Measurements from ENCODE around the gene HBD.

HBD gene

DNA sequence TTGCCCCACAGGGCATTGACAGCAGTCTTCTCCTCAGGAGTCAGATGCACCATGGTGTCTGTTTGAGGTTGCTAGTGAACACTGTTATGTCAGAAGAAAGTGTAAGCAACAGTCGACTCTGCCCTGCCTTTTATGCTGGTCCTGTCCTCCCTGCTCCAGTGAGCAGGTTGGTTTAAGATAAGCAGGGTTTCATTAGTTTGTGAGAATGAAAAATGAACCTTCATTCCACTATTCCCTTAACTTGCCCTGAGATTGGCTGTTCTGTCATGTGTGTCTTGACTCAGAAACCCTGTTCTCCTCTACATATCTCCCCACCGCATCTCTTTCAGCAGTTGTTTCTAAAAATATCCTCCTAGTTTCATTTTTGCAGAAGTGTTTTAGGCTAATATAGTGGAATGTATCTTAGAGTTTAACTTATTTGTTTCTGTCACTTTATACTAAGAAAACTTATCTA is at the start of gene HBD:
Gene HBD, minus strand, starts transcription at position 103 of the 454 bp plus-strand sequence. Its CDS starts 50 bp downstream, at position 53.
- Histone ChIP-seq H4K20me1 (ENCODE audit: low read depth, low read length) (no peaks in the 10 kb centered on the region), H3K27ac (ENCODE audit: low read depth, low read length) (no peak within 1 kb of the TSS), H3K79me2 (ENCODE audit: insufficient read depth, low read length) (no peaks in the 10 kb centered on the region), H3K9me2 (replicated peaks; ENCODE audit: insufficient read depth, low read length) (no peaks in the 10 kb centered on the region), H3K27me3 (ENCODE audit: low read length) (no peaks in the 10 kb centered on the region), H2AFZ (ENCODE audit: low read depth, low read length, severe bottlenecking) (no peak within 1 kb of the TSS), H3F3A (ENCODE audit: insufficient read depth) (no peaks in the 10 kb centered on the region), H3K4me2 (ENCODE audit: low read depth, low read length, poor library complexity, severe bottlenecking) (no peak within 1 kb of the TSS), H3K9ac (ENCODE audit: low read length) (no peak within 1 kb of the TSS), H3K9me3 (ENCODE audit: insufficient read depth, low read length) (no peaks in the 10 kb centered on the region), H3K36me3 (ENCODE audit: low read length) (no peaks in the 10 kb centered on the region), H3K4me3 (ENCODE audit: insufficient read depth, low read length, poor library complexity, severe bottlenecking) (no peak within 1 kb of the TSS)
- TF ChIP-seq, protein P1, sequence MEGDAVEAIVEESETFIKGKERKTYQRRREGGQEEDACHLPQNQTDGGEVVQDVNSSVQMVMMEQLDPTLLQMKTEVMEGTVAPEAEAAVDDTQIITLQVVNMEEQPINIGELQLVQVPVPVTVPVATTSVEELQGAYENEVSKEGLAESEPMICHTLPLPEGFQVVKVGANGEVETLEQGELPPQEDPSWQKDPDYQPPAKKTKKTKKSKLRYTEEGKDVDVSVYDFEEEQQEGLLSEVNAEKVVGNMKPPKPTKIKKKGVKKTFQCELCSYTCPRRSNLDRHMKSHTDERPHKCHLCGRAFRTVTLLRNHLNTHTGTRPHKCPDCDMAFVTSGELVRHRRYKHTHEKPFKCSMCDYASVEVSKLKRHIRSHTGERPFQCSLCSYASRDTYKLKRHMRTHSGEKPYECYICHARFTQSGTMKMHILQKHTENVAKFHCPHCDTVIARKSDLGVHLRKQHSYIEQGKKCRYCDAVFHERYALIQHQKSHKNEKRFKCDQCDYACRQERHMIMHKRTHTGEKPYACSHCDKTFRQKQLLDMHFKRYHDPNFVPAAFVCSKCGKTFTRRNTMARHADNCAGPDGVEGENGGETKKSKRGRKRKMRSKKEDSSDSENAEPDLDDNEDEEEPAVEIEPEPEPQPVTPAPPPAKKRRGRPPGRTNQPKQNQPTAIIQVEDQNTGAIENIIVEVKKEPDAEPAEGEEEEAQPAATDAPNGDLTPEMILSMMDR (IDR thresholded peaks at IDR 0.05; ENCODE audit: insufficient read depth, low read length, poor library complexity, severe bottlenecking), result no peak
- TF ChIP-seq EZH2phosphoT487 (conservative IDR thresholded peaks at IDR 0.05; ENCODE audit: low read length), result no peak

DNA sequence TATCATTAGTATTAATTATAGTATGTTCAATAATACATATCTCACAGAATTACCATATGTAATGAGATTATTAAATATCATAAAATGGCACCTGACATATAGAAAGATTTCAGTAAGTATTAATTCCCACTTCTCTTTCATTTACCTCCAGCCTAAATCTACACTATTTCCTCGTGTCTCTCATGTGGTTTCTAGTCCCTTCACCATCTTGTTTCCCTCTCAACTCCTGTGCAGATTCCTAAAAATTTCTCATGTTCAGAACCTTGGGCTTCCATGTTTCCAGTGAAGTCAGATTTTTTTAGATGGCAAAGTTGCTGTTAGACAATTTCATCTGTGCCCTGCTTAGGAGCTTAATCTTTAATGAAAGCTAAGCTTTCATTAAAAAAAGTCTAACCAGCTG is 49.6 kb upstream of the HBD start:
- Histone ChIP-seq H3K27ac (ENCODE audit: low read depth, low read length) (no peak overlapping the region), H3K36me3 (ENCODE audit: low read length) (no peaks in the 10 kb centered on the region), H2AFZ (ENCODE audit: low read depth, low read length, severe bottlenecking) (no peak overlapping the region), H3K79me2 (ENCODE audit: insufficient read depth, low read length) (no peaks in the 10 kb centered on the region), H3K27me3 (ENCODE audit: low read length) (no peaks in the 10 kb centered on the region), H3K4me3 (ENCODE audit: insufficient read depth, low read length, poor library complexity, severe bottlenecking) (no peak overlapping the region), H3K4me2 (ENCODE audit: low read depth, low read length, poor library complexity, severe bottlenecking) (no peak overlapping the region), H3K9me3 (ENCODE audit: insufficient read depth, low read length) (no peaks in the 10 kb centered on the region), H4K20me1 (ENCODE audit: low read depth, low read length) (no peaks in the 10 kb centered on the region), H3K9me2 (replicated peaks; ENCODE audit: insufficient read depth, low read length) (no peaks in the 10 kb centered on the region; the same call in 1 of the 2 replicates), H3F3A (ENCODE audit: insufficient read depth) (no peaks in the 10 kb centered on the region), H3K9ac (ENCODE audit: low read length) (no peak overlapping the region)
- TF ChIP-seq EZH2phosphoT487 (conservative IDR thresholded peaks at IDR 0.05; ENCODE audit: low read length), result no peak
- TF ChIP-seq, protein P1 (IDR thresholded peaks at IDR 0.05; ENCODE audit: insufficient read depth, low read length, poor library complexity, severe bottlenecking), result no peak

DNA sequence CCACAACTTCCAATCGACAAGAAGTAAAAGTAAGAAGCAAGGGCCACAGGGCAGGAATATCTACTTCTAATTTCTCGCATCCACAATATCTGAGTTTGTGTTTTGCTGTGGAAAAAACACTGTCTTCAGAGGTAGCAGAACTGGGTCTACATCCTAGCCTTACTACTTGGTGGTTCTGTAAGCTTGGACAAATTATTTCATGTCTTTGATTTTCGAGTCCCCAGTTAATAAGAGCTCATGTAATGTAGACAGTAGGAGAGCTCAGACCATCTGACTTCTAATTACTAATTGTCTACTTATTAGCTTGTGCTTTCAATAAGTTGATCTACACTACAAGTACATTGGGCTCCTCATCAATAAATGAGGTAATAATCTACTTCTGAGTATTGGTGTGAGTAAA is 48.8 kb upstream of the HBD start:
- TF ChIP-seq, protein P1 (IDR thresholded peaks at IDR 0.05; ENCODE audit: insufficient read depth, low read length, poor library complexity, severe bottlenecking), result no peak
- no peak for TF ChIP-seq EZH2phosphoT487 (conservative IDR thresholded peaks at IDR 0.05; ENCODE audit: low read length)
- Histone ChIP-seq H4K20me1 (ENCODE audit: low read depth, low read length) (no peaks in the 10 kb centered on the region), H3F3A (ENCODE audit: insufficient read depth) (no peaks in the 10 kb centered on the region), H3K4me2 (ENCODE audit: low read depth, low read length, poor library complexity, severe bottlenecking) (no peak overlapping the region), H3K27ac (ENCODE audit: low read depth, low read length) (no peak overlapping the region), H3K79me2 (ENCODE audit: insufficient read depth, low read length) (no peaks in the 10 kb centered on the region), H3K4me3 (ENCODE audit: insufficient read depth, low read length, poor library complexity, severe bottlenecking) (no peak overlapping the region), H3K9ac (ENCODE audit: low read length) (no peak overlapping the region), H3K36me3 (ENCODE audit: low read length) (no peaks in the 10 kb centered on the region), H3K27me3 (ENCODE audit: low read length) (no peaks in the 10 kb centered on the region), H3K9me2 (replicated peaks; ENCODE audit: insufficient read depth, low read length) (no peaks in the 10 kb centered on the region; the same call in 1 of the 2 replicates), H3K9me3 (ENCODE audit: insufficient read depth, low read length) (no peaks in the 10 kb centered on the region), H2AFZ (ENCODE audit: low read depth, low read length, severe bottlenecking) (no peak overlapping the region)

Measured in SU-DHL-6 (cell line).